Measurements from ENCODE around the gene TJP2. TPM values are rescaled to one million over a fixed set of nuclear protein-coding genes. Genes with fewer than 3 reads are reported as not detected.
A peak's percentile ranks its signal among the peaks of the same experiment; 100 is the strongest.
"Not testable (repeated sequence)": the region's sequence is repeated elsewhere in the genome, so short reads cannot be mapped to it uniquely, and the experiment has no call there.

Gene TJP2
- total RNA-seq, 1 experiment from 2014 or later: 6.5 TPM

DNA sequence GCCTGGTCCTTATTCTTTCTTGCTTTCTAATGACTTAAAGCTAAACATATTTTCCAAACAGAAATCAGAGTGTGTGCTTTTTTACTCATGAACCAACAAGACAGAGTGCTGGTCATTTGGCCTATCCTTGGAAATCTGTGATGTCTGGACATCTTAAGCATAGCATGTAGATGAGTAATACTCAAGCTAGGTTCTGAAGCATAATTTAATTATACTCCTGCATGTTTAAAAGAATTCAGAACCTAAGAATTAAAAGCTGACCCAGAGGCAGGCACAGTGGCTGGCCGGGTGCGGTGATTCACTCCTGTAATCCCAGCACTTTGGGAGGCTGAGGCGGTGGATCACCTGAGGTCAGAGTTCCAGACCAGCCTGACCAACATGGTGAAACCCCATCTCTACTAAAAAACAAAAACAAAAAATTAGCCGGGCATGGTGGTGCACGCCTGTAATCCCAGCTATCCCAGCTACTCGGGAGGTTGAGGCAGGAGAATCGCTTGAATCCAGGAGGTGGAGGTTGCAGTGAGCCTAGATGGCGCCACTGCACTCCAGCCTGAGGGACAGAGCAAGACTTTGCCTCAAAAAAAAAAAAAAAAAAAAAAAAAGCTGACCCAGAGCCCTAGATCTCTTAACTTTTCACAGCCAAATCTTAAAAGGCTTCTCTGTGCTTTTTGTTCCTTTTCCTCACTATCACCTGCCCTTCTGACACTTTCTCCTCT is 16.2 kb upstream of the TJP2 start:
- no peak for DNase-seq (ENCODE audit: extremely low read depth, low read depth)

DNA sequence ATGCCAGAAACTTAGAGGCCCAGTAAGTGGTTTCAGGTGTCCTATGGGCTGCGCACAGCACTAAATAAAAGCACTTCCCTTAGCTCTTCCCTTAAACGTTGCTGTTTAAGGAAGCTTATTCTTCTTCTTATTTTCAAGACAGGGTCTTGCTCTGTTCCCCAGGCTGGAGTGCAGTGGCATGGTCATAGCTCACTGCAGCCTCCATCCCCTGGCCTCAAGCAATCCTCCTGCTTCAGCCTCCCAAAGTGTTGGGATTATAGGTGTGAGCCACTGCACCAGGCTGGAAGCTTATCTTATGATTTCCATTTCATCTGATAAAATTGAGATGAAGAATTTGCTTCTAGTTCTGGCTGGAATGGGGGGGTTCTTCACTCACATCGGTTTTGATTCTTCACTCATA is 15.6 kb upstream of the TJP2 start:
- no peak for DNase-seq (ENCODE audit: extremely low read depth, low read depth)

DNA sequence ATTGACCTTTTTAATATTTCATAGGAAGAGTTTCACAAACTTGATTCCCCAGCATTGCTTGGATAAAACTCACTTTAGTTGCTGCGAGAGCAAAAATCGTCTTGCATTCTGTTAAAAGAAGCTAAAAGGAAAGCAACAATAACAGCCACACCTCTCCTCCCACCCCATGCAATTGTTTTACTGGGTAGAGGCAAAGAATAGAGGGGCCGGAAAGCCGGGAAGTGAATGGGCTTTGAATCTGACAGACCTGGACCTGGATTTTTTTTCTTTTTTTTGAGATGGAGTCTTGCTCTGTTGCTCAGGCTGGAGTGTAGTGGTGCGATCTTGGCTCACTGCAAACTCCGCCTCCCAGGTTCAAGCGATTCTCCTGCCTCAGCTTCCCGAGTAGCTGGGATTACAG is 9.5 kb upstream of the TJP2 start:
- DNase-seq (ENCODE audit: extremely low read depth, low read depth): not testable (repeated sequence)

DNA sequence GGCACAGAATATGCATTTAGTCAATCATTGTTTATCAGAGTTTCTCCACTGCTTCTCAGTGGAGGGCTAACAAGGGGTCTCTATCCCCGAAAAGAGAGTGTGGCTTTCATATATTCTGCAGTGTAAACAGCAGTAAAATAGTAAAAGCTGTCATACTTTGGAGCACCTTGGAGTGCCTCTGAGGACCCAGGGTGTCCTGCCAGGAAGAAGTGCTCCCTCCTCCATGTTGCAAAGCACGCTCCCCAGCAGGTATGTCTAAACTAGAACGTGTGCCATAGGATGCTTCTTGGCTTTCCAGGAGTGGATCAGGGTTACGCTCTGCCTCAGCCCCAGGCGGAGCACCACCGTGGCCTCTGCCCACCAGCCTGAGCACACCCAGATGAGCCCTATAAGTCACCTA is 8.5 kb upstream of the TJP2 start:
- no peak for DNase-seq (ENCODE audit: extremely low read depth, low read depth)

DNA sequence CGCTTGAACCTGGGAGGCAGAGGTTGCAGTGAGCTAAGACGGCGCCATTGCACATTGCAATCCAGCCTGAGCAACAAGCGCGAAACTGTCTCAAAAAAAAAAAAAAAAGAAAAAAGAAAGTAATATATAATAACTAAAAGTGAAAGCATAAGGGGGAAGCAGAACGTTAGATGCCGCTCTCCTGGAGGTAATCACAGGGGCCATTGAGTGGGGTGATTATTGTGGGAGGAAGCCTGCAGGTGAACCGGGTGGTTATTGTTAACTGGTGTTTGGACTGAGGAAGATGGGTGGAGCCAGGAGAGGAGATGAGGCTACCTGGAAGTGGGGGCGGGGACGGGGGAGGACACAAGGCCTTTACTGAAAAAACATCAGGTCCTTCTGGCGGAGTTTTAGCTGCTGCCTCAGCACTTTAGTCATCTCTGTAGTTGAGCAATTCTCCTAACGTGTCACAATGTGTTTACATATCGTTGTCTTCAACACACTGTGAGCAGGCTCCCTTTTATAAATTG is 5.3 kb upstream of the TJP2 start:
- no peak for DNase-seq (ENCODE audit: extremely low read depth, low read depth)

DNA sequence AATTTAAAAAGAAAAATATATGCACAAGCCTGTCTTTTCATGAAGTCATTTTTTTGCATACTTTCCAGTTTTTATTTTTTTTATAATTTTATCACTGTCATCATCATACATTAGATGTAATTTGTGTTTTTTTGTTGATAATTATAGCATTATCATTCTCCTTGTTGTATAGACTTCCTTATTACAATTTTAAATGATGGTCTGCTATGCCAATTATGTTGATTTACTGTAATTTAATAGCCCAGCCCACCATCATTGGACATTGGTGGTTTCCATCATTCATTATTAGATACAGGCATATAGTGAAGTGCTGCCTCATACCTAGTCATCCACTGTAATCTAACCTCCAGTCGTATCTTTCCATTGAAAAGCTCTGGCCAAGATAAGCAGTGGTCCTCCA is 3.8 kb upstream of the TJP2 start:
- DNase-seq (ENCODE audit: extremely low read depth, low read depth): no peak

DNA sequence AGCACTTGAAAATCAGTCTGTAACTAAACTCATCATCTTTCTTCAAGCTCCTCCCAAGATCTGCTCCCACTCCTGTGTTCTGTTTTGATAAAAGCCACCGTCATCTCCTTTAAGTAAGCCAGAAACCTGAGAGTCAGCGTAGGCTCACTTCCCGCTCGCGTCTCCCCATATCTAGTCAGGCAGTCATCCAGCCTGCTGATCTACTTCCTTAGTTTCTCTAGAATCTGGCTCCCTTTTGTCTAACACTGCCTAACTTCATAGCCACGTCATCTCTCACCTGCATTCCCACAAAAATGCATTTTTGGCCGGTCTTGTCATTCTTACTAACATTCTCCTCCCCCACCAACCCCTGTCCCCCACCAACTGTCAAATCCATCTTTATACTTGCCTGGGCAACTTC is 3.0 kb upstream of the TJP2 start:
- no peak for DNase-seq (ENCODE audit: extremely low read depth, low read depth)

DNA sequence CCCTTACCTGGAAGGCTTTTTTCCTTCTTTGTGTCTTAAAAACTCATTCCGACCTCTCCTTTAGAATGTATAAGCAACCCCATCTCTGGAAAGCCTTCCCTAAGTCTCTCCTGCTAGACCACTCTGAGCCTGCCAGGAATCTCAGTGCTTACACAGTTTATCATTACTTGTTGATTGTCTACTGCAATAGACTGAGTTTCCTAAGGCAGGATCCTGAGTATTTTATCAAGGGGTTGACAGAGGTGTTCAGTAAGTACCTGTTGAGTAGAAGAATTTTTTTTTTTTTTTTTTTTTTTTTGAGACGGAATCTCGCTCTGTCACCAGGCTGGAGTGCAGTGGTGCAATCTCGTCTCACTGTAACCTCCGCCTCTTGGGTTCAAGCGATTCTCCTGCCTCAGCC is 2.6 kb upstream of the TJP2 start:
- no peak for DNase-seq (ENCODE audit: extremely low read depth, low read depth)

DNA sequence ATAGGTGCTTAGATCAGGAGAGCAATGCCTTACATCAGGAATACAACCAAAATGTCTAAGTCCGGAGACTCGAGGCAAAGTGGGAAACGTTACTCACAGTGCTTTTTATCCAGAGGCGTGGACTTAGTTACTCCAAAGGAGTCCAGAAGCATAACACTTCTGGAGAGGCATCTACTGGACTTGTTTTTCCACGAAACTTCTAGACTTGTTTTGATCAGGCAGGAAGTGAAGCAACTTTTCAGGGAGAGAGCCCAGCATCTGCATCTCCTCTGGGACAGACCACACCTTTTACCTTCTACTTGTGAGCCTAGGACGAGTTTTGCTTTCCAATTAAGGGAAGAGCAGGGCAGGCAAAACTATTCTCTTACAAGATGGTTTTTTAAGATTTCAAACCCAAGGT is 1.2 kb upstream of the TJP2 start:
- no peak for DNase-seq (ENCODE audit: extremely low read depth, low read depth)

DNA sequence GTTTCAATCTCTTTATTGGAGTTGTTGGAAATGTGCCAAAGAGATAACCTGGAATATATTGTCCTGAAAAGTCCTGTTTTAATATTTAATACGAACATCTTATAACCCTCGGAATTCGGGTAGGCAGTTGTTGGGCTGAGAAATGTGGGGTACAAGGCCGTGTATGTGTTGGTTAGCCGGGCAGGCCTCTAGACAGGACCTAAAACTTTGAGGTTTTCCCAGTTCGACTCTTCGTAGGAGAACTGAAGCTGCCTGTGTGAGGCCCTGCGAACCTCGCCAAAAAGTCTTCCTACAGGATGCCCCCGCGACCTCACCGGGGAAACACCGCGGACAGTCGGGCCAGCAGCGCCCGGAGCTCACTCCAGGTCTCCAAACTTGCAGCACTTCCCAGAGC is 583 bp upstream of the TJP2 start:
- DNase-seq (ENCODE audit: extremely low read depth, low read depth): no peak

DNA sequence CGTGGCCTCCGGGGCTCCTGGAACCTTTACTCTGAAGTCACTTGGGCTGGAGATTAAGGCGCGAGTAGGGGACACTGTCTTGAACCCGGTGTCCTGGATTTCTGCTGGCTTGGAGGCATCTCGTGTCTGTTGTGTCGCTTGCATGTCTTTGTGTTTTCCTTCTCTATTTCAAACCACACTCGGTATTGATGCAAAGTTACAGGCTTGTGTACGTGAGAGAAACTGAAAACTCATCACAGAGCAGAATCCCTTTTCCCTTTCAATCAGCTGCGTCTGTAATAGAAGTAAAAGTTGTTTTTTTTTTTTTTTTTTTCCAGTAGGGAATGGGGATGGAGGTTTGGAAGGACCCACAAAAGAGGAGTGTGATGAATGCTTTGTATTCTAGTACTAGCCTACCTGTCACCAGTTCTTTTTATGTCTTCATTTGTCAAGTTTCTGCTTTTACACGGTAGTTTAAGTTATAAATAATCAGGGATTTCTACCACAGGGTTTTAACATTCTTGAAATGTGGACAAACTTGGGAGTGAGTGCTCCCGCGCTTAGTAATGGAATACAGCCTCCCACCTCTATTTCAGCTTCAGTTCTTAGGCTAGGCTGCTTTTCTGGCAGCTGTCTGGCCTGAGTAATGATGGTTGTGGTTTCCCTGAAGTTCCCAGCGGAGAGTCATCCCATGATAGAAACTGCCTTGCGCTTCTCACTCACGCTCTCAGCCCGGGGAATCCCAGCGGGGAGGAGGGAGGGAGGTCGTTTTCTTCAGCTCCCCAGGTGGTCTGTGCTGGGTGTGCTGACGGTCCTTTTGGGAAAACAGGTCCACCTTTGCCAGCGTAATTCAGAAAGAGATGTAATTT is 763 bp downstream of the TJP2 start:
- no peak for DNase-seq (ENCODE audit: extremely low read depth, low read depth)

DNA sequence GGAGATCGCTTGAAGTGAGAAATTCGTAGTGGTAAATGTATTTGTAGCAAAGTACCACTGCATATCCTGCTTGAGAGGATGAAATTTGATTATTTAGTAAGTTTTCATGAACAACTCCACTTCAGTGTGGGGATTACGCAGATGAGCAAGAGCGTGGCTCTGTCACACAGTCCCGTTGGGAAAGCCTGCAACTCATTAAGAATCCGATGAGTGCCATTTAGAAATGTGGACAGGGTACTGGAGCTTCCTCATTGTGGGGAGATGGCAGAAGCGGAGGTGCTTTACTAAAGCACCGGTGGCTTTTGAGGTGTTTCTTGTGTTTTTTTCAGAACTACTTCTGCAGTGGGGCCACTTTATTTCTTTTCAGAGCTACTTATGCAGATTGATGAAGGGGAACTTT is 1.4 kb downstream of the TJP2 start:
- DNase-seq (ENCODE audit: extremely low read depth, low read depth): no peak

DNA sequence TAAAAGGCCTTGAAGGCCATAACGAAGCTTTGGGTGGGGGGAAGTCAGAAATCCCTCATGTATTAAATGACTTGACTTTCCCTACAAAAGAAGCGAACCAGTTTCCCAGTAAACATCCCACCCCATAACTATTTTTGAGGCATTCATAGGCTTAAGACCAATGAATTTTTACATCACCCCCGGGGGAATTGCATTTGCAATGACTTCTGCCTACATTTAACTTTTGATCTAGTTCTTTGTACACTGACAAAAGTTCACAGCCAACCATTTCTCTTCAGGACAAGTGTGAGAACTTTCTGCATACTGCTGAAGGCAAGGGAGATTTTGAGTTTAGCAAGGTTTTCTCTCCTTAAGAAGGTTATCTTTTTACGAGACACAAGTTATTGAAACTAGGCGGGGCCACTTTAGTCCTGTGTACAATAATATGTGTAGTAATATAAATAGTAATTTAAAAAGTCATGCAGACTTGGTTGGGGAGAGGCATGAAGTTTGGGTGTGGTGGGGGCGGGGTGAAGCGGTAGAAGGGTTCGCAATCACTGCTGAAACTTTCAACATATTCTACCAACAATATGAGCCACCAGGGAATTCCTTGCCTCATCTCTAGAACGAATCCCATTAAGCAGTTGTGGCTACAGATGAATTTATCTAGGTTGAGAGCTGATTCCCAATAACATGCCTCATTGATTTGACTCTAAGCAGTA is 2.5 kb downstream of the TJP2 start:
- no peak for DNase-seq (ENCODE audit: extremely low read depth, low read depth)

DNA sequence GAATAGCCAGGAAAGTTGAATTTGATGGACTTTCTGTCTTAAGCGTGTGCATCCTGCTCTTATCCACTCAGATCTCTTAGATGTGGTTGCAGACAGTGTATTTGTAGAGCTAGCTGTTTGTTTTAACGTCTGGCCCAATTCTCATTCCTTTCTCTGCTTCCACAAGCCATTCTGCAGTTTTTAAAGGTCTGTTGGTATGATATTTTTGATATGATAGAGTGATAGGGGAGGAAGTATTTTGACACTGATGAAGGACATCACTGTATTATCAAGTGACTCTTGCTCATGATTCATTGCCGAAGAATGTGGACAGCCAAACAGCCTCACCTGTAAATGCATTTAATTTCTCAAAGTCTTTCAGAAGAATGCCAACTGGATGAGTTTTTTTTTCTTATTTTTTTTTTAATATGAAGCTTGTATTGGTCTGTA is 4.5 kb downstream of the TJP2 start:
- no peak for DNase-seq (ENCODE audit: extremely low read depth, low read depth)

DNA sequence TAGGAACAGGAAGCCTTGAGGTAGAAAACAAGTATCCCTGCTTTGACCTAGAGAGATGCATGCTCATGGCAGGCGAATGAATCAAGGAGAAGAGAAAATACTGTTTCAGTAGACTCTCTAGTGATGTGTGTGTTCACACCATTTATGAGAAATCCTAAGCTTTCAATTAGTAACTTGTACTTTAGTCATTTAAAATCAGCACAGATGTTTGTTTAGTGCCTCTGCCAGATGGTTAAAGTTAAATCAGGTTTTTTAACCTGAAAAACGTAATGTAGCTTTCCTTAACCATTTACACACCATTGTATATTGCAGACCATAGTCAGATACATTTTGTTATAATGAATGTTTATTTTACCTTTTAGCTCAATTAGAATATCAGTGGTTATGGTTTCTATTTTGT is 5.0 kb downstream of the TJP2 start:
- no peak for DNase-seq (ENCODE audit: extremely low read depth, low read depth)

DNA sequence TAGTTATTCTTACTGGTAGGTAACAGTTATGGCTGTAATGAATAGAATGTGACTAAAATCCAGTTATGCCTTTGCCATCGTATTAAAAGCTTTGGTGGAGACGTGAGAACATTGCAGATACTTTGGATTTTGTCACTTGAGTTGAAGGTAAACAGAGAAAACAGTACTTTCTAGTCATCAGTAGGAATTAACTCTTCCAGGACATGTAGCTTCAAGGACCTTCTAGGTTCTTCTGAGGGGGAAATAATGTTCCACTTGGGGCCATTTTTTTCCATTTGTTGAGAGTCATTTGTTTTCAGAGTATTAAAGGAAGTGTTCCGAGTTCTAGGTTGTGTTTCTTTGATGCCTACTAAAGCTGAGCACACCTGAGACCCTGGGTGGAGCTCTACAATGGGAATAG is 6.1 kb downstream of the TJP2 start:
- DNase-seq (ENCODE audit: extremely low read depth, low read depth): no peak

DNA sequence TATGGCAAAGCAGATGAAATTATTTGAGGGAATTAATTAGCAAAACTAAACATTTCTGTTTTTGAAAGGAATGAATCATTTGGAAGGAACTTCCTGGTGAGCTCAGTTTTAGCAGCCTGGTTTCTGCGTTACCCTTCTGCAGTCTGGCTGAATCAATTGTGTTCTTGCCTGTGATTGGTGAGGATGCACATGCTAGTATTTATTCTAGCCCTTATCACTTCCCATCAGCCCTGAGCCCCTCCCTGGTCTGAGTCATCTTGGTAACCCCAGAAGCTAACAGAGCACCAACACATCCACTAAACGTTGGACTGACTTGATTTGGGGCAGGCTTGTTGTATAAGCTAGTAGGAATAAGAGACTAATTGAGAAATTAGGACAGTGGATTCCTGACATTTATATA is 6.6 kb downstream of the TJP2 start:
- DNase-seq (ENCODE audit: extremely low read depth, low read depth): peak; percentile 87

DNA sequence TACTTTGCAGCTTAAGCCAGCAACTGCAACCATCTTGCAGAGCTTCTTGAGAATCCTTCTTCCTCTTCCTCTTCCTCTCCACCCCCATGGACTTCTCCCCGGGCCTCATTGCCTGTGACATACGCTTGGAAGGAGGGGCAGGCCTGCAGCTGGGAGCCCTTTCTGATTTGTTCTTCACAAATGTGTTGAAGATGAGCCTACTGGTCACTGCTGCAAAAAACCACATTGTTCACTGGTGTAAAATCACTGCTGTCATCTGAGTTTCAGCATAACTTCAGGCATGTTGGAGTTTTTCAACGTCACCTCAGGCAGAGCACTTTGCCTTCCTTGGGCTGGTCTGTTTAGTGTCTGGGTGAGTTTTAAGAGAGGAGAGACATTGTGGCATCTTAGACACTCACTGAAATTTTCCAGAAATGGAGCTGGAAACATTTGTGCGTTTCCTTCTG is 7.9 kb downstream of the TJP2 start:
- no peak for DNase-seq (ENCODE audit: extremely low read depth, low read depth)

DNA sequence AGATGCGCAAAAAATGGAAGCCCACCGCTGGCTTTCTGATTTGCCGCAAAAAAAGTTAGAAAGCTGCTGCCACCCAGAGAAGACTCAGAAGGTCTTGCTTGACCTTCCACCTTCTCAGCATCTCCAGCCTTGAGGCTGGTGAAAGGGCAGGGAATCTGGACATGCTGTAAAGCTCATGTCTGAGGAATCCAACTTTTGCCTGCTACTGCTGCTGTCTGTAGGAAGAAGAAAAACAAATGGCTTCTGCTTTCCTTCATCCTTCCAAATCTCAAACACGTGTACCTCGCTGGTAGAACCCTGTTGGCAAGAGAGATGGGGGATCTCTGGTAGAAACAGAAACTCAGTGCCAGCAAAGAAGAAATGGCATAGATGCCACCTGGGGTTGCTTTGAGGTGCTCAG is 10.2 kb downstream of the TJP2 start:
- no peak for DNase-seq (ENCODE audit: extremely low read depth, low read depth)

DNA sequence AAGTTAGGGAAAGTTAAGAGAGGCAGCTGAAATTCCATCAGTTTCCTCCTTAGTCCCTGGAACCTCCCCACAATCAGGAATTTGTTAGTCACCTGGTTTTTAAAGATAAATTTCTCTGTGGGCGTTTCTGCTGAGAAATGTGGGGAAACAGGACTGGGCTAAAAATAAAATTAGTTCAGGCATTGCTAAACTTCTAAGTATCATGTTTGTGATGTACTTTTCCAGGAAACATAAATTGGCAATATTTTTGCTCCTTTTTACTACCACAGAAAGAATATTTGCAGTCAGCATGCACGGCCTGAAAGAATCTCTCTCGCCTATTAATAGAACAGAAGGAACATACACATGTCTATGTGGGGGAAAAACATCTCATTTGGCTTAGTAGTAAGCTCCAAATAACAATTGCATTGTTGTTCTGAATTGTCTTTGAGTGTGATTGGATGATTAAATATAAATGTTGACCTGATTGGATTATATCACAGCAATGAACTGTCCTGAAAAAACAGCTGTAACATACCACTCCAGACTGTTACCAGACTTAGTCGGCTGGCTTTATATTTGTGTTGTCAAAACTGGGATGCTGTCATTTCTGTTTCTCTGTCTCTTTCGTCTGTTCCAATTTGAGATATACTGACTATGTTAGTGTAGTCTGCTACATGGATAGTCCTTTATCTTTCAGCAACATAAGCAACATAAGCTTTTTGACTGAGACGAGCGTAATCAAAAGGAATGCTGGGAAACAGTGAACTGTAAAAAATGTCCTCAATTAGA is 12.9 kb downstream of the TJP2 start:
- no peak for DNase-seq (ENCODE audit: extremely low read depth, low read depth)

DNA sequence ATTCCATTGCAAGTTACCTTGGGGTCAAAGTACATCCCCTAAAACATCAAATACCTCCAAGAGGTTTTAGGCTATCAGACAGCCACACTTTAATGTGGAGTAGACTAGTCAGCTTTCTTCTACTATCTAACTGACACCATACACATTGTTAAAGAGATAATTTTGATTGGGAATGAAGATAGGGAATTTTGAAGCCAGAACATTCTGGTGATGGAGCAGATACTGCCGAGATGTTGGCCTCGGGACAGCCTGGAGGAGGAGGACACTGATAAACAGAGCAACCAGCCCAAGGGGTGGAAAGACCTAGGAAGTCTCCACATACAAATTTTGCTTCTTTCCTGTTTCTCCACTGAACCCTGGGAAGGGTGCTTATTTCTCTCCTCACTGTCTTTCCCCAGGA is 14.9 kb downstream of the TJP2 start:
- no peak for DNase-seq (ENCODE audit: extremely low read depth, low read depth)

Data from NCI-H460 (cell line).